Testis (tissue), 2 donors: ENCODE results near the gene TULP4.

Experiments
- CTCF ChIP-seq, 3 experiments: fragments of 450-650 bp in 2 of 3; fragments of 200-600 bp in 1 of 3; sonication (generic) in 1 of 3; IDR thresholded peaks; one replicate each; pipeline ENCODE4 v1.5.1; 2016 to 2019; ENCODE audit warnings: antibody characterized with exemption in 3 of 3, mild to moderate bottlenecking in 2 of 3, moderate library complexity in 1 of 3
- POLR2A ChIP-seq: fragments of 450-650 bp; IDR thresholded peaks from one replicate; pipeline ENCODE4 v1.6.1; 2017; ENCODE audit warnings: antibody characterized with exemption, mild to moderate bottlenecking, moderate library complexity

- TF ChIP-seq CTCF (IDR thresholded peaks at IDR 0.05), result no peak
- TF ChIP-seq POLR2A, result no peak
These were observed 212.0 kb downstream of the TULP4 start for GRCh38 chr6:158524311-158524710.
